Ovary (tissue), 3 donors: Measurements from ENCODE around the gene CDKAL1.

Experiments
- CTCF ChIP-seq, 3 donors: fragments of 450-650 bp in 2 of 3; fragments of 200-600 bp in 1 of 3; IDR thresholded peaks; one replicate each; pipeline versions ENCODE4 v1.5.1 to v1.8.0; 2016 to 2022; ENCODE audit warnings: antibody characterized with exemption in 3 of 3, mild to moderate bottlenecking in 1 of 3
- POLR2A ChIP-seq: fragments of 450-650 bp; IDR thresholded peaks from one replicate; pipeline ENCODE4 v1.6.1; 2017; ENCODE audit warnings: antibody characterized with exemption, mild to moderate bottlenecking, moderate library complexity
- donor health status: DM: no; HTN: no; CAD: no.

GRCh38 chr6:20729086-20729485 lies 194.8 kb downstream of the CDKAL1 start:
- TF ChIP-seq CTCF (IDR thresholded peaks at IDR 0.05) (no peak), POLR2A (no peak)
